WTC11 (cell line): ENCODE measurements around the gene CNTNAP1. TPM values are rescaled to one million over a fixed set of nuclear protein-coding genes. Genes with fewer than 3 reads are reported as not detected.

Experiments
- ATAC-seq: fragments of 200-7000 bp; cut with Tn5 transposase; 2 replicates; pipeline ENCODE4 v1.10.0; 2021; ENCODE audit warnings: mild to moderate bottlenecking, moderate library complexity
- CTCF ChIA-PET: fragments of 300-600 bp; sonication (Branson Sonifier 250); formaldehyde crosslinking; loops from one replicate; lab custom pipeline; 2021; ENCODE audit warnings: antibody characterized with exemption; lab: Charles Lee
- POLR2A ChIA-PET: fragments of 350-600 bp; sonication (Branson Sonifier 250); formaldehyde crosslinking; loops from one replicate; lab custom pipeline; 2021; ENCODE audit warnings: antibody characterized with exemption; lab: Charles Lee
- DNase-seq: peaks from one replicate; pipeline ENCODE4 v3.0.0; 2021; ENCODE audit warnings: low spot score
- H3K27ac Mint-ChIP-seq: 2 replicates; pipeline ENCODE4 v1.8.0; 2021; ENCODE audit warnings: mixed read lengths
- H3K27me3 Mint-ChIP-seq: 2 replicates; pipeline ENCODE4 v1.8.0; 2021; ENCODE audit warnings: low read depth, mild to moderate bottlenecking, moderate library complexity, mixed read lengths
- H3K36me3 Mint-ChIP-seq: 2 replicates; pipeline ENCODE4 v1.8.0; 2021; ENCODE audit warnings: mixed read lengths
- H3K4me1 Mint-ChIP-seq: 2 replicates; pipeline ENCODE4 v1.8.0; 2022; ENCODE audit warnings: mixed read lengths
- H3K4me3 Mint-ChIP-seq: 2 replicates; pipeline ENCODE4 v1.8.0; 2021; ENCODE audit warnings: mild to moderate bottlenecking, moderate library complexity, mixed read lengths
- H3K9me3 Mint-ChIP-seq: 2 replicates; pipeline ENCODE4 v1.8.0; 2021; ENCODE audit warnings: mixed read lengths
- CBFB ChIP-seq: sonication (generic); formaldehyde crosslinking; IDR thresholded peaks from 2 replicates; pipeline ENCODE4 v1.8.1; 2022; ENCODE audit warnings: mild to moderate bottlenecking, low read depth, missing genetic modification reagents
- ELF4 ChIP-seq: sonication (generic); formaldehyde crosslinking; IDR thresholded peaks from 2 replicates; pipeline ENCODE4 v1.8.1; 2022; ENCODE audit warnings: low read depth, mild to moderate bottlenecking, moderate library complexity, missing genetic modification reagents
- FOXJ3 ChIP-seq: sonication (generic); formaldehyde crosslinking; IDR thresholded peaks from 2 replicates; pipeline ENCODE4 v1.9.0; 2021; ENCODE audit warnings: missing genetic modification reagents, mild to moderate bottlenecking, borderline replicate concordance
- GABPB1 ChIP-seq: sonication (generic); formaldehyde crosslinking; IDR thresholded peaks from 2 replicates; pipeline ENCODE4 v1.8.1; 2023; ENCODE audit warnings: mild to moderate bottlenecking, missing genetic modification reagents
- GTF2I ChIP-seq: fragments of 250-450 bp; sonication (Bioruptor Pico); conservative IDR thresholded peaks from 2 replicates; pipeline ENCODE4 v1.4.0; 2021; ENCODE audit warnings: mild to moderate bottlenecking
- MYBL2 ChIP-seq: sonication (generic); formaldehyde crosslinking; IDR thresholded peaks from 2 replicates; pipeline ENCODE4 v1.8.1; 2023; ENCODE audit warnings: mild to moderate bottlenecking, moderate library complexity, missing genetic modification reagents
- NFYB ChIP-seq: sonication (generic); formaldehyde crosslinking; conservative IDR thresholded peaks from 2 replicates; pipeline ENCODE4 v1.8.0; 2022; ENCODE audit warnings: low read depth, missing genetic modification reagents
- NR1H2 ChIP-seq: sonication (generic); formaldehyde crosslinking; IDR thresholded peaks from 2 replicates; pipeline ENCODE4 v1.9.0; 2021; ENCODE audit warnings: mild to moderate bottlenecking, moderate library complexity, missing genetic modification reagents
- NR2C2 ChIP-seq: sonication (generic); formaldehyde crosslinking; IDR thresholded peaks from 2 replicates; pipeline ENCODE4 v1.8.0; 2022; ENCODE audit warnings: mild to moderate bottlenecking, missing genetic modification reagents
- NR3C1 ChIP-seq: sonication (generic); formaldehyde crosslinking; conservative IDR thresholded peaks from 2 replicates; pipeline ENCODE4 v1.8.1; 2023; ENCODE audit warnings: low read depth, mild to moderate bottlenecking, missing genetic modification reagents
- RORB ChIP-seq: fragments of 250-450 bp; sonication (Bioruptor Pico); IDR thresholded peaks from 2 replicates; pipeline ENCODE4 v1.9.0; 2021; ENCODE audit warnings: mild to moderate bottlenecking
- TCF7 ChIP-seq: sonication (generic); formaldehyde crosslinking; IDR thresholded peaks from 2 replicates; pipeline ENCODE4 v1.8.0; 2022; ENCODE audit warnings: mild to moderate bottlenecking, low read depth, missing genetic modification reagents, moderate library complexity
- TEAD1 ChIP-seq: sonication (generic); formaldehyde crosslinking; IDR thresholded peaks from 2 replicates; pipeline ENCODE4 v1.8.0; 2022; ENCODE audit warnings: mild to moderate bottlenecking, missing genetic modification reagents
- ZNF121 ChIP-seq: sonication (generic); formaldehyde crosslinking; IDR thresholded peaks from 2 replicates; pipeline ENCODE4 v1.8.0; 2023; ENCODE audit warnings: missing genetic modification reagents
- ZNF219 ChIP-seq: sonication (generic); formaldehyde crosslinking; IDR thresholded peaks from 2 replicates; pipeline ENCODE4 v1.8.0; 2023; ENCODE audit warnings: missing genetic modification reagents, mild to moderate bottlenecking, borderline replicate concordance
- ZNF317 ChIP-seq: sonication (generic); formaldehyde crosslinking; IDR thresholded peaks from 2 replicates; pipeline ENCODE4 v1.8.1; 2023; ENCODE audit warnings: low read depth, mild to moderate bottlenecking, moderate library complexity, missing genetic modification reagents, borderline replicate concordance
- ZNF671 ChIP-seq: fragments of 250-450 bp; sonication (Bioruptor Pico); IDR thresholded peaks from 2 replicates; pipeline ENCODE4 v1.8.0; 2021; ENCODE audit warnings: mild to moderate bottlenecking
- total RNA-seq: library from RNA; stranded (reverse); gene quantifications from 3 replicates; pipeline ENCODE4 v1.2.3, GENCODE V29; 2021
- TF ChIP-seq, protein P1 (sequence below): sonication (generic); formaldehyde crosslinking; IDR thresholded peaks from 2 replicates; pipeline ENCODE4 v1.8.1; 2023; ENCODE audit warnings: mild to moderate bottlenecking, missing genetic modification reagents
- TF ChIP-seq, protein P2 (sequence below): fragments of 250-450 bp; sonication (Bioruptor Pico); IDR thresholded peaks from 2 replicates; pipeline ENCODE4 v1.9.0; 2021; ENCODE audit warnings: mild to moderate bottlenecking
- TF ChIP-seq, protein P3 (sequence below): fragments of 250-450 bp; sonication (Bioruptor Pico); IDR thresholded peaks from 2 replicates; pipeline ENCODE4 v1.9.0; 2021; ENCODE audit warnings: mild to moderate bottlenecking
- TF ChIP-seq, protein P4 (sequence below): sonication (generic); formaldehyde crosslinking; IDR thresholded peaks from 2 replicates; pipeline ENCODE4 v1.8.0; 2023; ENCODE audit warnings: missing genetic modification reagents

CNTNAP1 gene
- total RNA-seq, 1 experiment from 2014 or later = 12.1 TPM

DNA sequence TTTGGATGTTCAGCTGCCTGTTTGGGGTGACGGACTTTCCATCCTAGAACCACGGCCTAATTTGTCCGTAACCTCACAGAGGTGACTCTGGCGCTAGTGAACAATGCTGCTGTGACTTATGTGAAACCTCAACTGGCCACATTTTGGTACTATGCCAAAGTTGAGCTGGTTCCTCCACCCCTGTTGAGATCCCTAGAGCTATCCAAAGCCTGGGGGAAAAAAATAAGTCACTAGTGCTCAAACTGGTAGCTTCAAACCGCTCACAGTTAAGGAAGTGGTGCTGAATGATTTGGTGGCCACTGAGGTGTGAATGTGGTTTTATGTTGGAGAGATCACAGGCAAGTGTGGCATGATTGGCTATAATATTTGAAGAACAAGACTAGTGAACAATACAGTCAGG lies 34.6 kb upstream of the CNTNAP1 start (continued):
- TF ChIP-seq, protein P1, sequence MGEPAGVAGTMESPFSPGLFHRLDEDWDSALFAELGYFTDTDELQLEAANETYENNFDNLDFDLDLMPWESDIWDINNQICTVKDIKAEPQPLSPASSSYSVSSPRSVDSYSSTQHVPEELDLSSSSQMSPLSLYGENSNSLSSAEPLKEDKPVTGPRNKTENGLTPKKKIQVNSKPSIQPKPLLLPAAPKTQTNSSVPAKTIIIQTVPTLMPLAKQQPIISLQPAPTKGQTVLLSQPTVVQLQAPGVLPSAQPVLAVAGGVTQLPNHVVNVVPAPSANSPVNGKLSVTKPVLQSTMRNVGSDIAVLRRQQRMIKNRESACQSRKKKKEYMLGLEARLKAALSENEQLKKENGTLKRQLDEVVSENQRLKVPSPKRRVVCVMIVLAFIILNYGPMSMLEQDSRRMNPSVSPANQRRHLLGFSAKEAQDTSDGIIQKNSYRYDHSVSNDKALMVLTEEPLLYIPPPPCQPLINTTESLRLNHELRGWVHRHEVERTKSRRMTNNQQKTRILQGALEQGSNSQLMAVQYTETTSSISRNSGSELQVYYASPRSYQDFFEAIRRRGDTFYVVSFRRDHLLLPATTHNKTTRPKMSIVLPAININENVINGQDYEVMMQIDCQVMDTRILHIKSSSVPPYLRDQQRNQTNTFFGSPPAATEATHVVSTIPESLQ = no peak
- TF ChIP-seq NFYB (CRISPR knock-in tag) (no peak), NR2C2 (CRISPR knock-in tag) (no peak)
- TF ChIP-seq, all 79 proteins: peak for 0

DNA sequence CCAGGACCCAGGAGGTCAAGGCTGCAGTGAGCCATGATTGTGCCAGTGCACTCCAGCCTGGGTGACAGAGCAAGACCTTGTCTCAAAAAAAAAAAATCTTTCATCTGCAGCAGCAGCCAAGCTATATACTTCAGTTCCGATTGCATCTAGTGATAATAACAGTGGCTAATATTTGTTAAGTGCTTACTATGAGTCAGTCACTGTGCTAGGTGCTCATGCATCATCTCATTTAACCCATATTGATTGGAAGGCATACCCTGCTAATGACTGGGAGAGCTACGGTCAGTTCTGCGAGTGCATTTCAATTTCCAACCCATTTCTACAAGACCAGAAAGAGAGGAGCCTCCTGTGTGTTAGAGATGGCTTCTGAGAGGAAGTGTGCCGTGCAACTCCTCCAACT lies 30.9 kb upstream of the CNTNAP1 start:
- H3K27ac Mint-ChIP-seq = no peak overlapping the region
- TF ChIP-seq NR3C1 (CRISPR knock-in tag) (no peak), MYBL2 (CRISPR knock-in tag) (no peak)
- no peaks in the 10 kb centered on the region for H3K36me3 Mint-ChIP-seq
- ChIA-PET CTCF (no interaction called here), POLR2A (no interaction called here)
- peaks cover 2% of the 10 kb centered on the region; the same call in 1 of the 2 replicates for H3K27me3 Mint-ChIP-seq
- H3K4me1 Mint-ChIP-seq = peaks cover 10% of the 10 kb centered on the region
- ATAC-seq (no peak), DNase-seq (no peak)
- no peaks in the 10 kb centered on the region for H3K9me3 Mint-ChIP-seq
- H3K4me3 Mint-ChIP-seq = no peak overlapping the region

DNA sequence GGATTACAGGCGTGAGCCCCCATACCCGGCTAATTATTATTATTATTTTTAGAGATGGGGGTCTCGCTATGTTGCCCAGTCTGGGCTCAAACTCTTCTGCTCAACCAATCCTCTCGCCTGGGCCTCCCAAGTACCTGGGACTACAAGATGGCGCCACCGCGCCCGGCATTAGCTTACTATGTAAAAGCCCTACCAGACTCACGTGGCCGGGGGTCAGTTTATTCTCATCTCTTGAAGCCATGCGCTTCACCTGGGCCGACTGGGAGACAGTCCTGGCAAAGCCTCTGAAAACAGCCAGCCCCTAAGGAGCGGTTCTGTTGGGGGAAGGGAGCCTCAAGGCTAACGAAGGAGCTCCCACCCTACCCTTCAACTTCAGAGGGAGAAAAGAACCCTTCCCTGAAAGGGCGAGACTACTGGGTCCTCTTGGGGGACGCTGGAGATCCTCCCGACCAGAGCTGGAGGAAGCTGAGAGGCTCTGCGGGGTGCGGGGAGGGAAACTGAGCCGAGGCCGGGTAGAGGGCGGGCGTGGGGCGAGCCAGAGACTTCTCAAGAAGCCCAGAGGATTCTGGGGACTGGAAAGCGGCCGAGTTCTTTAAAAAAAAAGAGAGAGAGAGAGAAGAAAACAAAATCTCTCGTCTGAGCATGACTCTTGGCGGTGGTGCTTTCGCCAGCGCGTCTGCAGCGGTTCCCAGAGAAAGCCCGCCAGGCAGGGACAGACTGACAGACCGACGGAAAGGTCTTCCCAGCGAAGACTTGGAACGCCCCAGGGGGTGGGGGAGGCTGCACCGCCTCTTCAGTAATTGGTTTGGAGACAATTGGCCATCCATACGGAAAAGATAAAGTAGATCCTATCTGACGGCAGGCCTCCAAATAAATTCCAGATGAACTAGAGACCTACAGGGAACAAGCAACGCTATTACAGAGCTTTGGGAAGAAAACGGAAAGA lies 28.9 kb upstream of the CNTNAP1 start:
- DNase-seq = peak; percentile 59

More for the DNA sequence above, 28.9 kb upstream of the CNTNAP1 start:
- Mint-ChIP-seq H3K27ac (0 out of 2 replicates have a peak overlapping the region, but pooled peaks have one; percentile 3), H3K36me3 (no peaks in the 10 kb centered on the region), H3K9me3 (peaks cover 9% of the 10 kb centered on the region), H3K27me3 (peaks cover 5% of the 10 kb centered on the region), H3K4me1 (peaks cover 10% of the 10 kb centered on the region), H3K4me3 (peak overlapping the region; percentile 64)
- ATAC-seq = peak; percentile 79
- TF ChIP-seq, protein P2, sequence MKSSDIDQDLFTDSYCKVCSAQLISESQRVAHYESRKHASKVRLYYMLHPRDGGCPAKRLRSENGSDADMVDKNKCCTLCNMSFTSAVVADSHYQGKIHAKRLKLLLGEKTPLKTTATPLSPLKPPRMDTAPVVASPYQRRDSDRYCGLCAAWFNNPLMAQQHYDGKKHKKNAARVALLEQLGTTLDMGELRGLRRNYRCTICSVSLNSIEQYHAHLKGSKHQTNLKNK (CRISPR knock-in tag) = no peak
- TF ChIP-seq NR1H2 (no peak), FOXJ3 (no peak), CBFB (no peak), GABPB1 (CRISPR knock-in tag) (no peak), ELF4 (CRISPR knock-in tag) (no peak), ZNF317 (CRISPR knock-in tag) (no peak), ZNF219 (CRISPR knock-in tag) (no peak), TEAD1 (CRISPR knock-in tag) (no peak), RORB (CRISPR knock-in tag) (no peak), ZNF671 (CRISPR knock-in tag) (no peak), ZNF121 (CRISPR knock-in tag) (peak; percentile 91), TCF7 (CRISPR knock-in tag) (no peak), GTF2I (peak; percentile 67; the same call in 1 of the 2 replicates), MYBL2 (CRISPR knock-in tag) (no peak)
- TF ChIP-seq, protein P3, sequence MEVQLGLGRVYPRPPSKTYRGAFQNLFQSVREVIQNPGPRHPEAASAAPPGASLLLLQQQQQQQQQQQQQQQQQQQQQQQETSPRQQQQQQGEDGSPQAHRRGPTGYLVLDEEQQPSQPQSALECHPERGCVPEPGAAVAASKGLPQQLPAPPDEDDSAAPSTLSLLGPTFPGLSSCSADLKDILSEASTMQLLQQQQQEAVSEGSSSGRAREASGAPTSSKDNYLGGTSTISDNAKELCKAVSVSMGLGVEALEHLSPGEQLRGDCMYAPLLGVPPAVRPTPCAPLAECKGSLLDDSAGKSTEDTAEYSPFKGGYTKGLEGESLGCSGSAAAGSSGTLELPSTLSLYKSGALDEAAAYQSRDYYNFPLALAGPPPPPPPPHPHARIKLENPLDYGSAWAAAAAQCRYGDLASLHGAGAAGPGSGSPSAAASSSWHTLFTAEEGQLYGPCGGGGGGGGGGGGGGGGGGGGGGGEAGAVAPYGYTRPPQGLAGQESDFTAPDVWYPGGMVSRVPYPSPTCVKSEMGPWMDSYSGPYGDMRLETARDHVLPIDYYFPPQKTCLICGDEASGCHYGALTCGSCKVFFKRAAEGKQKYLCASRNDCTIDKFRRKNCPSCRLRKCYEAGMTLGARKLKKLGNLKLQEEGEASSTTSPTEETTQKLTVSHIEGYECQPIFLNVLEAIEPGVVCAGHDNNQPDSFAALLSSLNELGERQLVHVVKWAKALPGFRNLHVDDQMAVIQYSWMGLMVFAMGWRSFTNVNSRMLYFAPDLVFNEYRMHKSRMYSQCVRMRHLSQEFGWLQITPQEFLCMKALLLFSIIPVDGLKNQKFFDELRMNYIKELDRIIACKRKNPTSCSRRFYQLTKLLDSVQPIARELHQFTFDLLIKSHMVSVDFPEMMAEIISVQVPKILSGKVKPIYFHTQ (CRISPR knock-in tag) = no peak
- TF ChIP-seq, protein P4, sequence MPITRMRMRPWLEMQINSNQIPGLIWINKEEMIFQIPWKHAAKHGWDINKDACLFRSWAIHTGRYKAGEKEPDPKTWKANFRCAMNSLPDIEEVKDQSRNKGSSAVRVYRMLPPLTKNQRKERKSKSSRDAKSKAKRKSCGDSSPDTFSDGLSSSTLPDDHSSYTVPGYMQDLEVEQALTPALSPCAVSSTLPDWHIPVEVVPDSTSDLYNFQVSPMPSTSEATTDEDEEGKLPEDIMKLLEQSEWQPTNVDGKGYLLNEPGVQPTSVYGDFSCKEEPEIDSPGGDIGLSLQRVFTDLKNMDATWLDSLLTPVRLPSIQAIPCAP = no peak
- POLR2A ChIA-PET = interaction anchor here (0.9 to 1.5 kb wide), 2 partner anchors 16 to 17 kb away, joined by 4 read pairs; no protein-coding TSS in a partner anchor
- CTCF ChIA-PET = interaction anchor here (0.6 to 2.6 kb wide), 7 partner anchors 18 to 76 kb away, joined by 3 to 15 read pairs (median 5); partner anchors contain the start of genes PSMC3IP, RETREG3 and TUBG1
